IMR-90 (cell line): Measurements from ENCODE around the gene ATF6B. TPM values are rescaled to one million over a fixed set of nuclear protein-coding genes. Genes with fewer than 3 reads are reported as not detected.

Experiments
- ATAC-seq: fragments of 200-7000 bp; cut with Tn5 transposase; 2 replicates; pipeline ENCODE4 v1.9.1; 2020; ENCODE audit warnings: low read depth, mild to moderate bottlenecking, moderate library complexity
- BruUV-seq: library from RNA; stranded (reverse); fragments of 400-500 nt; replicated peaks from 2 replicates; lab custom pipeline; 2021; lab: Mats Ljungman, UMichigan
- CTCF ChIA-PET: fragments of 300-600 bp; formaldehyde crosslinking; extraction: SDS; loops from one replicate; lab custom pipeline; 2021; ENCODE audit warnings: antibody characterized with exemption; lab: Yijun Ruan, JAX
- POLR2A ChIA-PET: fragments of 300-600 bp; sonication (Branson Sonifier 250); formaldehyde crosslinking; loops from one replicate; lab custom pipeline; 2022; ENCODE audit warnings: antibody characterized with exemption; ENCODE audit not compliant: unreplicated experiment; lab: Charles Lee
- DNase-seq: peaks from one replicate; pipeline ENCODE4 v3.0.0; 2013
- H2AFZ ChIP-seq: replicated peaks from 2 replicates; pipeline ENCODE3; 2013; ENCODE audit warnings: low read length, mild to moderate bottlenecking; ENCODE audit not compliant: poor library complexity
- H2AK5ac ChIP-seq: 2 replicates; pipeline ENCODE4 v1.6.1; 2013; ENCODE audit warnings: low read depth, low read length, inconsistent platforms
- H2AK9ac ChIP-seq: replicated peaks from 2 replicates; pipeline ENCODE3; 2013; ENCODE audit warnings: mild to moderate bottlenecking, low read depth, low read length, moderate library complexity; ENCODE audit not compliant: poor library complexity
- H2BK120ac ChIP-seq: 2 replicates; pipeline ENCODE4 v1.6.1; 2013; ENCODE audit warnings: low read depth, low read length, inconsistent platforms
- H2BK15ac ChIP-seq: 3 replicates; pipeline ENCODE4 v1.6.1; 2013; ENCODE audit warnings: low read depth, low read length, inconsistent platforms
- H2BK20ac ChIP-seq: 2 replicates; pipeline ENCODE4 v1.6.1; 2013; ENCODE audit warnings: low read depth, mild to moderate bottlenecking, inconsistent platforms, low read length, moderate library complexity
- H2BK5ac ChIP-seq: 2 replicates; pipeline ENCODE4 v1.6.1; 2013; ENCODE audit warnings: mild to moderate bottlenecking, low read depth, low read length, inconsistent platforms; ENCODE audit not compliant: poor library complexity, severe bottlenecking
- H3K14ac ChIP-seq: replicated peaks from 2 replicates; pipeline ENCODE4 v1.6.1; 2013; ENCODE audit warnings: low read depth, low read length, inconsistent platforms
- H3K18ac ChIP-seq: 2 replicates; pipeline ENCODE4 v1.6.1; 2013; ENCODE audit warnings: low read depth, low read length, control low read depth
- H3K23ac ChIP-seq: 2 replicates; pipeline ENCODE4 v1.6.1; 2013; ENCODE audit warnings: low read depth, low read length, inconsistent platforms
- H3K27ac ChIP-seq: 2 replicates; pipeline ENCODE4 v1.5.1; 2013; ENCODE audit warnings: mild to moderate bottlenecking, control low read depth, low read length; ENCODE audit not compliant: insufficient read depth
- H3K27me3 ChIP-seq: 2 replicates; pipeline ENCODE4 v1.6.1; 2013; ENCODE audit warnings: low read length; ENCODE audit not compliant: control insufficient read depth, insufficient read depth
- H3K36me3 ChIP-seq: 2 replicates; pipeline ENCODE4 v1.6.1; 2013; ENCODE audit warnings: low read length, mixed read lengths; ENCODE audit not compliant: control insufficient read depth, insufficient read depth
- H3K4ac ChIP-seq: 2 replicates; pipeline ENCODE4 v1.6.1; 2013; ENCODE audit warnings: low read depth, low read length, inconsistent platforms
- H3K4me1 ChIP-seq: 2 replicates; pipeline ENCODE4 v1.6.1; 2013; ENCODE audit warnings: low read length, mixed read lengths; ENCODE audit not compliant: control insufficient read depth, insufficient read depth
- H3K4me2 ChIP-seq: 2 replicates; pipeline ENCODE4 v1.6.1; 2013; ENCODE audit warnings: low read depth, mild to moderate bottlenecking, control low read depth, low read length, moderate library complexity
- H3K4me3 ChIP-seq: 2 replicates; pipeline ENCODE4 v1.5.1; 2013; ENCODE audit warnings: low read depth, mild to moderate bottlenecking, control low read depth, low read length, moderate library complexity; ENCODE audit not compliant: insufficient read depth
- H3K56ac ChIP-seq: 2 replicates; pipeline ENCODE4 v1.6.1; 2013; ENCODE audit warnings: low read length, inconsistent platforms; ENCODE audit not compliant: insufficient read depth; ENCODE audit errors: extremely low read depth
- H3K79me1 ChIP-seq, 2 experiments: 2 replicates each; pipeline ENCODE4 v1.6.1; 2013; ENCODE audit warnings: low read length in 2 of 2, inconsistent platforms in 1 of 2, low read depth in 1 of 2
- H3K9ac ChIP-seq: 2 replicates; pipeline ENCODE4 v1.6.1; 2013; ENCODE audit warnings: low read depth, low read length, control low read depth
- H3K9me1 ChIP-seq: 2 replicates; pipeline ENCODE4 v1.6.1; 2013; ENCODE audit warnings: low read length, inconsistent platforms; ENCODE audit not compliant: insufficient read depth
- H3K9me3 ChIP-seq: 2 replicates; pipeline ENCODE4 v1.6.1; 2013; ENCODE audit warnings: low read length; ENCODE audit not compliant: control insufficient read depth, insufficient read depth
- H4K20me1 ChIP-seq: 2 replicates; pipeline ENCODE4 v1.6.1; 2013; ENCODE audit warnings: low read length, inconsistent platforms; ENCODE audit not compliant: insufficient read depth
- H4K5ac ChIP-seq: 2 replicates; pipeline ENCODE4 v1.6.1; 2013; ENCODE audit warnings: mild to moderate bottlenecking, low read depth, low read length, control low read depth
- H4K8ac ChIP-seq, 2 experiments: 2 replicates each; pipeline ENCODE4 v1.6.1; 2013; ENCODE audit warnings: low read depth in 2 of 2, low read length in 2 of 2, control low read depth in 1 of 2, inconsistent platforms in 1 of 2
- H4K91ac ChIP-seq: 2 replicates; pipeline ENCODE4 v1.6.1; 2013; ENCODE audit warnings: low read depth, low read length, inconsistent platforms; ENCODE audit not compliant: insufficient read depth
- MAFK ChIP-seq: IDR thresholded peaks from 2 replicates; pipeline ENCODE4 v1.6.1; 2012; ENCODE audit warnings: low read depth, low read length, improper control_type of control experiment
- RAD21 ChIP-seq: IDR thresholded peaks from 2 replicates; pipeline ENCODE4 v1.6.1; 2012; ENCODE audit warnings: low read length, improper control_type of control experiment
- WGBS, 2 experiments: methylation state at CpG; one replicate each; pipeline versions ENCODE4 v1.1.5 to v1.1.7; 2013; ENCODE audit warnings: missing lambda C conversion rate in 2 of 2; ENCODE audit not compliant: insufficient read length in 1 of 2; ENCODE audit errors: extremely low coverage in 2 of 2; 5-methylcytosine and 5-hydroxymethylcytosine counted together
- dilution Hi-C: fragments of 300-500 bp; cut with HindIII; formaldehyde crosslinking; loops from one replicate; pipeline ENCODE4 v1.14.3; 2018; ENCODE audit warnings: low sequenced_read_pairs; ENCODE audit not compliant: unreplicated experiment
- in situ Hi-C: fragments of 300-500 bp; cut with MboI; formaldehyde crosslinking; loops from 3 replicates; pipeline ENCODE4 v1.14.3; 2019; ENCODE audit warnings: low sequenced_read_pairs, inconsistent platforms, mixed read lengths
- intact Hi-C: fragments of 100-400 bp; cut with micrococcal nuclease; formaldehyde crosslinking; loops from 2 replicates; pipeline ENCODE4 v1.10.0; 2022
- polyA plus RNA-seq, 3 experiments: library from polyadenylated mRNA; depleted of rRNA; stranded (reverse); fragments of >200 nt; gene quantifications; 2 replicates each; pipeline ENCODE4 v1.2.3, GENCODE V29; 2012; ENCODE audit warnings: low replicate concordance in 1 of 3
- total RNA-seq: library from RNA; depleted of rRNA; stranded (reverse); fragments of >200 nt; gene quantifications from 2 replicates; pipeline ENCODE4 v1.2.3, GENCODE V29; 2012
- TF ChIP-seq, protein P1 (sequence below): conservative IDR thresholded peaks from 2 replicates; pipeline ENCODE4 v1.5.1; 2012; ENCODE audit warnings: mild to moderate bottlenecking, low read depth, low read length, improper control_type of control experiment

The ATF6B gene
- total and polyA plus RNA-seq, 2 of the 4 experiments (the other 2 are of a cell fraction): 7.9 to 69.6 TPM

DNA sequence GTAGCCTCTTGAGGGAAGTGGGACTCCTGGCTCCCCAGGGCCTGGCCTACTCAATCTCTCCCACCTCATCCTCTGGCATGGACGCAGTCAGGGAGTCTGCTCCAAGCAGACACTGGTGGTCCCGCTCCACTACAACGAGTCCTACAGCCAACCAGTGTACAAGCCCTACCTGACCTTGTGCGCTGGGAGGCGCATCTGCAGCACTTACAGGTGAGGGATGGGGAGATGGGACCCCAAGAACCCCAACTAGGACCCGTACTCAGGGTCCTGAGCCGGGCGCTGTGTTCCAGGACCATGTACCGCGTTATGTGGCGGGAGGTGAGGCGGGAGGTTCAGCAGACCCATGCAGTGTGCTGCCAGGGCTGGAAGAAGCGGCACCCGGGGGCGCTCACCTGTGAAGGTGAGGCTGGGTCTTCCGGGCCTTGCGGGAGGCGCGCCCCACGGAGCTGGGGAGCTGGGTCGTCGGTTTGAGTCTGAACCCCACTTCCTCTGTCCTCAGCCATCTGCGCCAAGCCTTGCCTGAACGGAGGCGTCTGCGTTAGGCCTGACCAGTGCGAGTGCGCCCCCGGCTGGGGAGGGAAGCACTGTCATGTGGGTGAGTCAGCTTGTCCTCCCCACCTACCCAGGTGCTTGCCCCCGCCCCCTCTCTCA, 38.5 kb upstream of the ATF6B start:
- H2AFZ ChIP-seq: peak overlapping the region; percentile 61
- dilution Hi-C loops: no loop called here
- TF ChIP-seq RAD21 (peak; percentile 17; the same call in 1 of the 2 replicates), MAFK (no peak)
- TF ChIP-seq, protein P1, sequence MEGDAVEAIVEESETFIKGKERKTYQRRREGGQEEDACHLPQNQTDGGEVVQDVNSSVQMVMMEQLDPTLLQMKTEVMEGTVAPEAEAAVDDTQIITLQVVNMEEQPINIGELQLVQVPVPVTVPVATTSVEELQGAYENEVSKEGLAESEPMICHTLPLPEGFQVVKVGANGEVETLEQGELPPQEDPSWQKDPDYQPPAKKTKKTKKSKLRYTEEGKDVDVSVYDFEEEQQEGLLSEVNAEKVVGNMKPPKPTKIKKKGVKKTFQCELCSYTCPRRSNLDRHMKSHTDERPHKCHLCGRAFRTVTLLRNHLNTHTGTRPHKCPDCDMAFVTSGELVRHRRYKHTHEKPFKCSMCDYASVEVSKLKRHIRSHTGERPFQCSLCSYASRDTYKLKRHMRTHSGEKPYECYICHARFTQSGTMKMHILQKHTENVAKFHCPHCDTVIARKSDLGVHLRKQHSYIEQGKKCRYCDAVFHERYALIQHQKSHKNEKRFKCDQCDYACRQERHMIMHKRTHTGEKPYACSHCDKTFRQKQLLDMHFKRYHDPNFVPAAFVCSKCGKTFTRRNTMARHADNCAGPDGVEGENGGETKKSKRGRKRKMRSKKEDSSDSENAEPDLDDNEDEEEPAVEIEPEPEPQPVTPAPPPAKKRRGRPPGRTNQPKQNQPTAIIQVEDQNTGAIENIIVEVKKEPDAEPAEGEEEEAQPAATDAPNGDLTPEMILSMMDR: 0 out of 2 replicates have a peak, but pooled peaks have one; percentile 7
- no peak overlapping the region for H3K4me3 ChIP-seq
- H3K9me3 ChIP-seq: no peaks in the 10 kb centered on the region
- no peak overlapping the region for H4K8ac ChIP-seq
- H2BK5ac ChIP-seq: no peak overlapping the region
- H3K23ac ChIP-seq: no peak overlapping the region
- no peak overlapping the region for H3K4ac ChIP-seq
- H3K36me3 ChIP-seq: peaks cover 63% of the 10 kb centered on the region
- BruUV-seq: no TSS peak
- H3K9ac ChIP-seq: no peak overlapping the region
- H3K27me3 ChIP-seq: no peaks in the 10 kb centered on the region
- no peak overlapping the region for H4K5ac ChIP-seq
- H2AK5ac ChIP-seq: no peak overlapping the region
- peaks cover 3% of the 10 kb centered on the region; the same call in 1 of the 2 replicates for H3K4me1 ChIP-seq
- 90% methylated on average over 10 of the region's 30 CpGs; no CpG with 5 or more reads in 1 of the 2 experiments for WGBS, 2 experiments
- no peak overlapping the region for H4K91ac ChIP-seq
- peaks cover 9% of the 10 kb centered on the region for H3K9me1 ChIP-seq
- ChIA-PET POLR2A (no interaction called here), CTCF (no interaction called here)
- no peak overlapping the region for H3K14ac ChIP-seq
- H3K18ac ChIP-seq: no peak overlapping the region
- H3K4me2 ChIP-seq: no peak overlapping the region
- ATAC-seq (no peak), DNase-seq (no peak)
- intact Hi-C loops: no loop called here
- H4K20me1 ChIP-seq: no peaks in the 10 kb centered on the region
- H3K79me1 ChIP-seq: peaks cover 0 to 18% of the 10 kb centered on the region in 2 experiments; a peak in 2 of 4 replicates
- no peak overlapping the region for H2BK15ac ChIP-seq
- H3K27ac ChIP-seq: no peak overlapping the region
- in situ Hi-C loops: no loop called here
- no peak overlapping the region for H3K56ac ChIP-seq
- H2BK120ac ChIP-seq: no peak overlapping the region
- no peak overlapping the region for H2BK20ac ChIP-seq
- H2AK9ac ChIP-seq: peak overlapping the region; percentile 72
